Erythroblast (primary cell): Measurements from ENCODE around the gene SCARF2.
"Not testable (repeated sequence)": the region's sequence is repeated elsewhere in the genome, so short reads cannot be mapped to it uniquely, and the experiment has no call there.

ENCODE experiments used
- DNase-seq, 2 experiments: peaks; one replicate each; lab custom pipeline; 2025; lab: John Stamatoyannopoulos, UW
- GATA1 ChIP-seq: IDR thresholded peaks from 2 replicates; pipeline ENCODE4 v1.6.1; 2011; ENCODE audit warnings: low read depth, mild to moderate bottlenecking, control low read depth, low read length, moderate library complexity
- POLR2A ChIP-seq: IDR thresholded peaks from 2 replicates; pipeline ENCODE4 v1.6.1; 2011; ENCODE audit warnings: mild to moderate bottlenecking, low read length

Gene SCARF2, protein sequence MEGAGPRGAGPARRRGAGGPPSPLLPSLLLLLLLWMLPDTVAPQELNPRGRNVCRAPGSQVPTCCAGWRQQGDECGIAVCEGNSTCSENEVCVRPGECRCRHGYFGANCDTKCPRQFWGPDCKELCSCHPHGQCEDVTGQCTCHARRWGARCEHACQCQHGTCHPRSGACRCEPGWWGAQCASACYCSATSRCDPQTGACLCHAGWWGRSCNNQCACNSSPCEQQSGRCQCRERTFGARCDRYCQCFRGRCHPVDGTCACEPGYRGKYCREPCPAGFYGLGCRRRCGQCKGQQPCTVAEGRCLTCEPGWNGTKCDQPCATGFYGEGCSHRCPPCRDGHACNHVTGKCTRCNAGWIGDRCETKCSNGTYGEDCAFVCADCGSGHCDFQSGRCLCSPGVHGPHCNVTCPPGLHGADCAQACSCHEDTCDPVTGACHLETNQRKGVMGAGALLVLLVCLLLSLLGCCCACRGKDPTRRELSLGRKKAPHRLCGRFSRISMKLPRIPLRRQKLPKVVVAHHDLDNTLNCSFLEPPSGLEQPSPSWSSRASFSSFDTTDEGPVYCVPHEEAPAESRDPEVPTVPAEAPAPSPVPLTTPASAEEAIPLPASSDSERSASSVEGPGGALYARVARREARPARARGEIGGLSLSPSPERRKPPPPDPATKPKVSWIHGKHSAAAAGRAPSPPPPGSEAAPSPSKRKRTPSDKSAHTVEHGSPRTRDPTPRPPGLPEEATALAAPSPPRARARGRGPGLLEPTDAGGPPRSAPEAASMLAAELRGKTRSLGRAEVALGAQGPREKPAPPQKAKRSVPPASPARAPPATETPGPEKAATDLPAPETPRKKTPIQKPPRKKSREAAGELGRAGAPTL

GRCh38 chr22:20437613-20438426 lies at the start of gene SCARF2:
TSS of gene SCARF2 (minus strand) at chr22:20437825. CDS start at chr22:20437754, 71 bp downstream.
- no peak for DNase-seq
- TF ChIP-seq GATA1 (no peak), POLR2A (no peak)

GRCh38 chr22:20486229-20486628 lies 48.6 kb upstream of the SCARF2 start:
- no peak for TF ChIP-seq GATA1
- no peak for TF ChIP-seq POLR2A
- DNase-seq, result no peak

- TF ChIP-seq GATA1 (no peak), POLR2A (no peak)
- no peak for DNase-seq
Observed at GRCh38 chr22:20484948-20485683, 47.5 kb upstream of the SCARF2 start.

DNA sequence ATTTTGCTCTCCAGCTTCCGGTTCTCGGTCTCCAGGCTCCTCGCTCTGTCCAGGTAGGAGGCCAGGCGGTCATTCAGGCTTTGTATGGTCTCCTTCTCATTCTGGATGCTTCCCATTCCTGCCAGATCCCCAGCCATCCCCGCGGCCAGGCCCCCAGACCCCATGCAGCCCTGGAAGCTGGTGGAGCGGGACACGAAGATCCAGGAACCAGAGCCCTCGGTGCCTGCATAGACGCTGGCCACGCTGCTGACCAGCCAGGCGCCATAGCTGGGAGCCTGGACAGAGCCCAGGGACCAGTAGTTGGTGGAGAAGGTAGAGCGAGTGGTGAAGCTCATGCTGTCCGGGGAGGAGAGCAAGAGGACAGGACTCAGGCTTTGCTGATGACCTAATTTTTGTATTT lies 46.1 kb upstream of the SCARF2 start:
- no peak for TF ChIP-seq POLR2A
- TF ChIP-seq GATA1, result no peak

GRCh38 chr22:20483143-20483506 lies 45.5 kb upstream of the SCARF2 start:
- not testable (repeated sequence) for DNase-seq

More for the DNA sequence above, 46.1 kb upstream of the SCARF2 start:
- DNase-seq, result no peak

- DNase-seq, result no peak
- TF ChIP-seq POLR2A (no peak), GATA1 (no peak)
Observed at GRCh38 chr22:20479612-20480196, 42.1 kb upstream of the SCARF2 start.

DNA sequence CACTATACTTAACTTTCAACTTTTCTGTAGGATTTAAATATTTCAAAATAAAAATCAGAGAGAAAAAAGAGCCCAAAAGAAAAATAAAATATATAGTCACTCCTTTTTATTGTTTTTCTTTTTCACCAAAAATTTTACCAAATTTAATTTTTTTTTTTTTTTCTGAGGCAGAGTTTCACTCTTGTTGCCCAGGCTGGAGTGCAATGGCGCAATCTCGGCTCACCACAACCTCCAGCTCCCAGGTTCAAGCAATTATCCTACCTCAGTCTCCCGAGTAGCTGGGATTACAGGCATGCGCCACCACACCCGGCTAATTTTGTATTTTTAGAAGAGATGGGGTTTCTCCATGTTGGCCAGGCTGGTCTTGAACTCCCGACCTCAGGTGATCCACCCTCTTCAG lies 40.4 kb upstream of the SCARF2 start:
- DNase-seq, result not testable (repeated sequence)

DNA sequence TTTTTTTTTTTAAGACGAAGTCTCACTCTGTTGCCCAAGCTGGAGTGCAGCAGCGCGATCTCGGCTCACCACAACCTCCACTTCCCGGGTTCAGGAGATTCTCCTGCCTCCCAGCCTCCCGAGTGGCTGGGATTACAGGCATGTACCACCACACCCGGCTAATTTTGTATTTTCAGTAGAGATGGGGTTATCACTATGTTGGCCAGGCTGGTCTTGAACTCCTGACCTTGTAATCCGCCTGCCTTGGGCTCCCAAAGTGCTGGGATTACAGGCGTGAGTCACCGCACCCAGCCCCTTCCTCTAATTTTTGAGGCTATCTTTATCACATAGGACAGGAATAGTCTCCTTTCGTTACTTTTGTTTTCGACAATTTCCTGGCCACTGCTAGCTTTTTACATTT lies 37.9 kb upstream of the SCARF2 start:
- DNase-seq, result not testable (repeated sequence)

DNA sequence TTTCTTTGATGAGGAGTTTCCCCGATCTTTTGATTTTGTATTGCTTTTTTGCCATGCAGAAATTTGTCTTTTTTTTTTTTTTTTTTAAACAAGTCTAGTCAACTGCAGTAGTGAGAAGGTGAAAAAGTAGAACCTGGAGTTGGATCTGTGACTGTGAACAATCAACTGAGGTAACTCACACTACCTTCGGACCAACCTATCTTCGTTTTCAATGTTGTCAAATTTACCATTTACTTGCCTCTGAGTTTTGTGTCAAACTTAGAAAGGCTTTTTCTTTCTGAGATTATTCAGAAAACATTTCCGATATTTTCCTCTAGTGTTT lies 37.5 kb upstream of the SCARF2 start:
- TF ChIP-seq GATA1 (no peak), POLR2A (no peak)
- DNase-seq, result no peak

- TF ChIP-seq POLR2A, result no peak
- TF ChIP-seq GATA1, result no peak
- DNase-seq, result no peak
Observed at GRCh38 chr22:20472629-20473442, 35.2 kb upstream of the SCARF2 start.

DNA sequence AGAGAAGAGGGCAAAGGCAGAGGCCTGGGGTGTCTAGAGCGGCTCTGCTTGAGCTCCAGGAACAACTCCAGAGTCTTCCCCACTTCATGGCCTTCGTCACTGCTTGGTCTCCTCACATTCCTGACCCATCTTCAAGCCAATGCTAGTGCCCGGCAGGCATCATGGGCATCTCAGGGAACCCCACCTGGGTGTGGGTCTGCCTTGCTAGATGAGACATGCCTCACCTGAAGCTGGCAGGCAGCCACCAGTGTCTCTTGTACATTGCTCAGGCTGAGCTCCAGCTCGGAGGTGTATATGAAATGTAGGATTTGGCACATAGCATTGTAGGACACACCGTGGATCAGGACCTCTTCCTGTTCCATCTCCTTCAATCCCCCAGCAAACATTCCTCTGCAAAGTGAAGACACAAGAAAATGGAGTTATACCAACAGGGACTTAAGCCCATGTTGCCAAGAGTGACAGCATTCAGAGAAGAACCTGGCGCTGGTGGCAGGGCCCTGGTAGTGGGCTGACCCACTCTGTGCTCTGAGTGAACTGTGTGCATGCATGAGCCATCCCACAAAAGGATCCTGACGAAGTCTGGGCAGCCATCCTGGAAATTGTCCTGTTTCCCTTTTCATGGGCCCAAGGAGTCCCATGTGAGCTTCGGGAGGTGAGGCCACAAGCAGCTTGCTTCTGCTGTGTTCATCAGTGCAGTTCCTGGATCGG lies 33.7 kb upstream of the SCARF2 start:
- no peak for DNase-seq
- TF ChIP-seq POLR2A, result no peak
- no peak for TF ChIP-seq GATA1

DNA sequence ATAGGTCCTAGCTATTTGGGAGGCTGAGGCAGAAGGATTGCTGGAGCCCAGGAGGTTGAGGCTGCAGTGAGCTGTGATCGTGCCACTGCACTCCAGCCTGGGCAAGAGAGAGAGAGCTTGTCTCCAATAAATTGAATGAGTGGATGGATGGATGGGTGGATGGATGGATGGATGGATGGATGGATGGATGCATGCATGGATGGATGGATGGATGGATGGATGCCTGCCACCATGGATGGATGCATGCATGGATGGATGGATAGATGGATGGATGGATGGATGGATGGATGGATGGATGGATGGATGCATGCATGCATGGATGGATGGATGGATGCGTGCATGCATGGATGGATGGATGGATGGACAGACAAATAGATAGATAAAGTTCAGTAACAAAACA lies 32.9 kb upstream of the SCARF2 start:
- not testable (repeated sequence) for DNase-seq
